GM19468 (cell line): Measurements from ENCODE around the gene OLFML1.

Experiments
- ATAC-seq: cut with Tn5 transposase; IDR thresholded peaks from one replicate; pipeline ENCODE4 v1.9.1; 2021; ENCODE audit warnings: mild to moderate bottlenecking, moderate library complexity, moderate number of reproducible peaks; ENCODE audit not compliant: unreplicated experiment; ENCODE audit errors: extremely low read depth

The OLFML1 gene

GRCh38 chr11:7528514-7529049 is 43.3 kb downstream of the OLFML1 start:
- ATAC-seq = no peak

- ATAC-seq = no peak
Observed at GRCh38 chr11:7530013-7530640, 44.8 kb downstream of the OLFML1 start.

- no peak for ATAC-seq
Observed at GRCh38 chr11:7531011-7531410, 45.7 kb downstream of the OLFML1 start.

- ATAC-seq = no peak
Observed at GRCh38 chr11:7532405-7533145, 47.3 kb downstream of the OLFML1 start.

GRCh38 chr11:7533199-7534041 is 48.1 kb downstream of the OLFML1 start:
- ATAC-seq = no peak

GRCh38 chr11:7534042-7534378 is 48.7 kb downstream of the OLFML1 start:
- no peak for ATAC-seq

- no peak for ATAC-seq
Observed at GRCh38 chr11:7536100-7536499, 50.8 kb downstream of the OLFML1 start.

- ATAC-seq = no peak
Observed at GRCh38 chr11:7537265-7537664, 52.0 kb downstream of the OLFML1 start.

- no peak for ATAC-seq
Observed at GRCh38 chr11:7538031-7538430, 52.7 kb downstream of the OLFML1 start.

- ATAC-seq = no peak
Observed at GRCh38 chr11:7538466-7539454, 53.5 kb downstream of the OLFML1 start.

GRCh38 chr11:7540830-7541555 is 55.7 kb downstream of the OLFML1 start:
- no peak for ATAC-seq

- ATAC-seq = no peak
Observed at GRCh38 chr11:7543302-7543701, 58.0 kb downstream of the OLFML1 start.

GRCh38 chr11:7544021-7544420 is 58.7 kb downstream of the OLFML1 start:
- no peak for ATAC-seq

- ATAC-seq = no peak
Observed at GRCh38 chr11:7545611-7546010, 60.3 kb downstream of the OLFML1 start.

- ATAC-seq = no peak
Observed at GRCh38 chr11:7546324-7546791, 61.1 kb downstream of the OLFML1 start.

- ATAC-seq = no peak
Observed at GRCh38 chr11:7547687-7548086, 62.4 kb downstream of the OLFML1 start.

GRCh38 chr11:7548659-7549274 is 63.5 kb downstream of the OLFML1 start:
- peak; percentile 59 for ATAC-seq

- no peak for ATAC-seq
Observed at GRCh38 chr11:7549681-7550080, 64.4 kb downstream of the OLFML1 start.

GRCh38 chr11:7551571-7551970 is 66.3 kb downstream of the OLFML1 start:
- no peak for ATAC-seq
